ENCODE measurements around the gene DDR2.

DDR2 gene

GRCh38 chr1:162631546-162632191, 595 bp upstream of the DDR2 start:
- no peak for DNase-seq

GRCh38 chr1:162632698-162633080, 425 bp downstream of the DDR2 start:
- DNase-seq: no peak

- no peak for DNase-seq
Measured at GRCh38 chr1:162633081-162633762, 958 bp downstream of the DDR2 start.

GRCh38 chr1:162635418-162635817, 3.2 kb downstream of the DDR2 start:
- no peak for DNase-seq

- no peak for DNase-seq
Measured at GRCh38 chr1:162639718-162640117, 7.5 kb downstream of the DDR2 start.

GRCh38 chr1:162641114-162641513, 8.8 kb downstream of the DDR2 start:
- DNase-seq: no peak

- DNase-seq: no peak
Measured at GRCh38 chr1:162644986-162645314, 12.7 kb downstream of the DDR2 start.

- no peak for DNase-seq
Measured at GRCh38 chr1:162645666-162646065, 13.4 kb downstream of the DDR2 start.

GRCh38 chr1:162649583-162649982, 17.3 kb downstream of the DDR2 start:
- no peak for DNase-seq

- DNase-seq: no peak
Measured at GRCh38 chr1:162654915-162655620, 22.8 kb downstream of the DDR2 start.

GRCh38 chr1:162656266-162656665, 24.0 kb downstream of the DDR2 start:
- no peak for DNase-seq

- DNase-seq: no peak
Measured at GRCh38 chr1:162660574-162660973, 28.3 kb downstream of the DDR2 start.

- no peak for DNase-seq
Measured at GRCh38 chr1:162661336-162661735, 29.1 kb downstream of the DDR2 start.

GRCh38 chr1:162662013-162662412, 29.7 kb downstream of the DDR2 start:
- no peak for DNase-seq

- no peak for DNase-seq
Measured at GRCh38 chr1:162663086-162663485, 30.8 kb downstream of the DDR2 start.

GRCh38 chr1:162663589-162664106, 31.4 kb downstream of the DDR2 start:
- DNase-seq: no peak

GRCh38 chr1:162666006-162666645, 33.9 kb downstream of the DDR2 start:
- DNase-seq: no peak

- DNase-seq: no peak
Measured at GRCh38 chr1:162667381-162668080, 35.3 kb downstream of the DDR2 start.

- no peak for DNase-seq
Measured at GRCh38 chr1:162670928-162671663, 38.8 kb downstream of the DDR2 start.

- DNase-seq: no peak
Measured at GRCh38 chr1:162671664-162672410, 39.6 kb downstream of the DDR2 start.

- no peak for DNase-seq
Measured at GRCh38 chr1:162672622-162673260, 40.5 kb downstream of the DDR2 start.
